ENCODE data around the gene RSRC2. TPM values are rescaled to one million over a fixed set of nuclear protein-coding genes. Genes with fewer than 3 reads are reported as not detected.
"Not testable (repeated sequence)": the region's sequence is repeated elsewhere in the genome, so short reads cannot be mapped to it uniquely, and the experiment has no call there.

RSRC2 gene
- 10 to 100 TPM; 57.8 to 84.5 TPM for total RNA-seq

DNA sequence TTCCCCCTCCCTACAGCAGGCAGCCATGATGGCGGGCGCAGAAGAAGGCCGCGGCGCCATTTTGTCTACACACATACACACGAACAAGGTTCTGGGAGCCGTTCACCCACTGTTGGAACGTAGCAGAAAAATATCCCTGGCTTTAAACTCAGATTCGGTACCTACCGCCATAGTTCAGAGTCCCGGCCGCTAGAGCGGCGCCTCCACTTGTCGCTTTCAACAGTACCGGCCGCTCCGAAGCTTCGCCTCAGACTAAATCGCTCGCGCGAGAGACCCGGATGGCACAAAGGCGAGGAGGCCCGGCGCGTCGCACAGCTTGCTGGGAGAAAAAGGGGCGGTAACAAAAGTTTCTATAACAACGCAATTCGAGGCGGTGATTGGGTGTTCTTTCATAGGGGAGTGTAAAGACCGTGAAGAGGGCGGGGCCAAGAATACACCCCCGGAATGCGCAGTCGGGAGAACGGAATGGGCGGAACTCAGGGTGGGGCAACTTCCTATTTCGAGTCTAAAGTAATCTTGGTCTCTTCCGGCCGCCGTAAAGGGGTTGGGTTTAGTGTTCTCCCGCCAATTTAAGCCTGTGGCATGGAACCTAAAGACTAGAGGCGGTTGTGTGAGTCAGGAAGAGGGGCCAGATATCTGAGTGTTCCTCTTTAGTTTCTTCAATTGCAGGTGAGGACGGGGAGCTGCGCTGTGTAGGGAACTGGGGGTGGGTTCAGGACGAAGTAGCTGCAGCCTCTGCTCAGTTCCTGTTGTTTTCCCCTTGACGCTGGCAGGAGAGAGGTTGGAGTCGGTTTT lies at the start of gene RSRC2, which contains the start of gene KNTC1:
Gene RSRC2, minus strand, starts transcription at position 254 of the 795 bp plus-strand sequence. Its CDS starts 83 bp downstream, at position 171.
Gene KNTC1, plus strand, starts transcription at position 567 of the 795 bp plus-strand sequence. CDS start 2,815 bp downstream, outside the sequence.
- peak; percentile 100 for DNase-seq
- Histone ChIP-seq H3K4me1 (peaks cover 10% of the 10 kb centered on the region), H3K27me3 (no peaks in the 10 kb centered on the region), H3K9ac (ENCODE audit: low read depth in 2 of 2, low read length in 2 of 2) (peak within 1 kb of the TSS; percentile 85 to 99), H3K36me3 (no peaks in the 10 kb centered on the region), H3K27ac (peak within 1 kb of the TSS; percentile 90), H3K9me3 (no peaks in the 10 kb centered on the region), H3K4me3 (peak within 1 kb of the TSS; percentile 50)
- TF ChIP-seq, protein P1, sequence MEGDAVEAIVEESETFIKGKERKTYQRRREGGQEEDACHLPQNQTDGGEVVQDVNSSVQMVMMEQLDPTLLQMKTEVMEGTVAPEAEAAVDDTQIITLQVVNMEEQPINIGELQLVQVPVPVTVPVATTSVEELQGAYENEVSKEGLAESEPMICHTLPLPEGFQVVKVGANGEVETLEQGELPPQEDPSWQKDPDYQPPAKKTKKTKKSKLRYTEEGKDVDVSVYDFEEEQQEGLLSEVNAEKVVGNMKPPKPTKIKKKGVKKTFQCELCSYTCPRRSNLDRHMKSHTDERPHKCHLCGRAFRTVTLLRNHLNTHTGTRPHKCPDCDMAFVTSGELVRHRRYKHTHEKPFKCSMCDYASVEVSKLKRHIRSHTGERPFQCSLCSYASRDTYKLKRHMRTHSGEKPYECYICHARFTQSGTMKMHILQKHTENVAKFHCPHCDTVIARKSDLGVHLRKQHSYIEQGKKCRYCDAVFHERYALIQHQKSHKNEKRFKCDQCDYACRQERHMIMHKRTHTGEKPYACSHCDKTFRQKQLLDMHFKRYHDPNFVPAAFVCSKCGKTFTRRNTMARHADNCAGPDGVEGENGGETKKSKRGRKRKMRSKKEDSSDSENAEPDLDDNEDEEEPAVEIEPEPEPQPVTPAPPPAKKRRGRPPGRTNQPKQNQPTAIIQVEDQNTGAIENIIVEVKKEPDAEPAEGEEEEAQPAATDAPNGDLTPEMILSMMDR (IDR thresholded peaks at IDR 0.05): no peak
- intact Hi-C loops (cut with DNase I): no loop called here

- no peak overlapping the region for H3K27ac ChIP-seq
- no peaks in the 10 kb centered on the region for H3K9me3 ChIP-seq
- H3K36me3 ChIP-seq: no peaks in the 10 kb centered on the region
- H3K4me1 ChIP-seq: no peaks in the 10 kb centered on the region
- H3K27me3 ChIP-seq: no peaks in the 10 kb centered on the region
- DNase-seq: no peak
- H3K9ac ChIP-seq (ENCODE audit: low read depth in 2 of 2, low read length in 2 of 2): no peak overlapping the region
- TF ChIP-seq, protein P1 (IDR thresholded peaks at IDR 0.05): no peak
- intact Hi-C loops (cut with DNase I): no loop called here
- H3K4me3 ChIP-seq: no peak overlapping the region
Measured at GRCh38 chr12:122571821-122572220, 45.1 kb upstream of the RSRC2 start.

- H3K9me3 ChIP-seq; H3K27me3 ChIP-seq; DNase-seq; H3K36me3 ChIP-seq; intact Hi-C loops (cut with DNase I); H3K4me1 ChIP-seq; H3K9ac ChIP-seq (ENCODE audit: low read depth in 2 of 2, low read length in 2 of 2); H3K27ac ChIP-seq; H3K4me3 ChIP-seq: not testable (repeated sequence)
Measured at GRCh38 chr12:122570006-122570405, 43.3 kb upstream of the RSRC2 start.

- intact Hi-C loops (cut with DNase I): no loop called here
- Histone ChIP-seq H3K27me3 (no peaks in the 10 kb centered on the region), H3K9me3 (no peaks in the 10 kb centered on the region), H3K36me3 (no peaks in the 10 kb centered on the region), H3K4me1 (no peaks in the 10 kb centered on the region), H3K9ac (ENCODE audit: low read depth in 2 of 2, low read length in 2 of 2) (no peak overlapping the region), H3K27ac (no peak overlapping the region), H3K4me3 (no peak overlapping the region)
- TF ChIP-seq, protein P1 (IDR thresholded peaks at IDR 0.05): no peak
- no peak for DNase-seq
Measured at GRCh38 chr12:122569288-122569687, 42.6 kb upstream of the RSRC2 start.

GRCh38 chr12:122566816-122567215 lies 40.1 kb upstream of the RSRC2 start:
- not testable (repeated sequence) for DNase-seq

DNA sequence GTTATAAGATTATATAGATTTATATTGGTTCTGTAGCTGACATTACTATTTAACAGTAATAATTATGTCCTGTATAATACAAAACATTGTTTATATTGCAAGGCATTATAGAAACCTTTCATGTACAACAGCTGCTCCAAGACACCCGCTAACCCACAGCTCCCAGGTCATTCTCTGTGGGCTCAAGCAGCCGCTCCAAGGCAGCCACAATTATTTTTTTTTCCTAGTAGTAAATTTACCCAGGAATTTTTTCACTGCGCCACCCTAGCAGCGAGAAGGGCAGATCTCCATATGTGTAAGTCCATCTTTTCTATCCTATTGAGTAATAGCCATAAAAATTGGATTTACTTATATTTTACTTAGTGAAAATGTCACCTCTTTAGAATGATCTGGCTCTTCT lies 36.6 kb upstream of the RSRC2 start:
- Histone ChIP-seq H3K9me3 (no peaks in the 10 kb centered on the region), H3K4me1 (no peaks in the 10 kb centered on the region), H3K9ac (ENCODE audit: low read depth in 2 of 2, low read length in 2 of 2) (no peak overlapping the region), H3K27ac (no peak overlapping the region), H3K4me3 (no peak overlapping the region), H3K27me3 (no peaks in the 10 kb centered on the region), H3K36me3 (no peaks in the 10 kb centered on the region)
- TF ChIP-seq, protein P1 (IDR thresholded peaks at IDR 0.05): no peak
- DNase-seq: no peak
- intact Hi-C loops (cut with DNase I): no loop called here

More at GRCh38 chr12:122566816-122567215, 40.1 kb upstream of the RSRC2 start:
- H3K9me3 ChIP-seq; H3K27me3 ChIP-seq; intact Hi-C loops (cut with DNase I); H3K9ac ChIP-seq (ENCODE audit: low read depth in 2 of 2, low read length in 2 of 2); H3K4me1 ChIP-seq; H3K36me3 ChIP-seq; H3K4me3 ChIP-seq; H3K27ac ChIP-seq: not testable (repeated sequence)

Measured in colonic mucosa (tissue), 4 donors.